ENCODE data around the gene ST6GALNAC5. TPM values are rescaled to one million over a fixed set of nuclear protein-coding genes. Genes with fewer than 3 reads are reported as not detected.

ST6GALNAC5 gene
- total and polyA plus RNA-seq, 10 of the 15 experiments (the other 5 are each of a cell fraction or from before 2014, with no cell fraction given): under 0.01 to 1.8 (median 0.07) TPM; not detected in 6

- FAIRE-seq: no peak
- no peaks in the 10 kb centered on the region for H3K79me2 ChIP-seq (ENCODE audit: control insufficient read depth, insufficient read depth, low read length)
- H3K27me3 ChIP-seq (replicated peaks in 1 of 2; ENCODE audit: control insufficient read depth in 2 of 2, insufficient read depth in 2 of 2, low read length in 1 of 2): no peaks in the 10 kb centered on the region; a peak in 1 of 4 replicates
These were observed 181.3 kb downstream of the ST6GALNAC5 start for GRCh38 chr1:77048615-77049005.

GRCh38 chr1:77051425-77051824, 184.1 kb downstream of the ST6GALNAC5 start:
- CTCF ChIA-PET: no interaction called here
- Histone ChIP-seq H2AFZ (ENCODE audit: control insufficient read depth, low read depth, low read length) (no peak overlapping the region), H4K20me1 (ENCODE audit: control insufficient read depth, insufficient read depth) (no peaks in the 10 kb centered on the region), H3K4me1 (ENCODE audit: control insufficient read depth, insufficient read depth, low read length) (no peaks in the 10 kb centered on the region), H3K27ac (ENCODE audit: control insufficient read depth, insufficient read depth) (no peak overlapping the region), H3K4me3 (no peak overlapping the region), H3K4me2 (ENCODE audit: control insufficient read depth, insufficient read depth) (no peak overlapping the region), H3K79me2 (ENCODE audit: control insufficient read depth, insufficient read depth, low read length) (no peaks in the 10 kb centered on the region), H3K9me3 (replicated peaks; ENCODE audit: control insufficient read depth, insufficient read depth, low read length) (no peaks in the 10 kb centered on the region), H3K9ac (ENCODE audit: control insufficient read depth, insufficient read depth, low read length) (no peak overlapping the region), H3K27me3 (replicated peaks in 1 of 2; ENCODE audit: control insufficient read depth in 2 of 2, insufficient read depth in 2 of 2, low read length in 1 of 2) (no peaks in the 10 kb centered on the region), H3K36me3 (ENCODE audit: control insufficient read depth in 2 of 2, insufficient read depth in 2 of 2, low read length in 1 of 2) (no peaks in the 10 kb centered on the region)
- SMC1A ChIA-PET (ENCODE audit: uncharacterized antibody, unreplicated experiment): interaction anchor here (1.5 kb wide), 1 partner anchor 20 kb away, joined by 4 read pairs; no protein-coding TSS in a partner anchor
- WGBS (ENCODE audit: insufficient coverage, insufficient replicate concordance, low lambda C conversion rate, missing lambda C conversion rate): 0% methylated on average over 1 of the region's 1 CpG
- FAIRE-seq (no peak), DNase-seq (ENCODE audit: low read depth, low spot score) (no peak), ATAC-seq (no peak)
- TF ChIP-seq RB1 (IDR thresholded peaks at IDR 0.05; ENCODE audit: borderline replicate concordance) (no peak), MEF2A (IDR thresholded peaks at IDR 0.05; ENCODE audit: insufficient read depth, low read depth, low read length) (no peak), CREM (IDR thresholded peaks at IDR 0.05; ENCODE audit: low read depth) (no peak), RUNX3 (IDR thresholded peaks at IDR 0.05; ENCODE audit: low read length) (no peak), TBL1XR1 (IDR thresholded peaks at IDR 0.05; ENCODE audit: low read depth, low read length) (no peak), CHD1 (IDR thresholded peaks at IDR 0.05; ENCODE audit: low read depth, low read length) (no peak), SPI1 (IDR thresholded peaks at IDR 0.05; ENCODE audit: borderline replicate concordance, insufficient read depth, low read depth, low read length) (no peak), BCL3 (IDR thresholded peaks at IDR 0.05; ENCODE audit: borderline replicate concordance, insufficient read depth, low read depth, low read length, poor library complexity, severe bottlenecking) (no peak), SREBF1 (IDR thresholded peaks at IDR 0.05; ENCODE audit: low read length) (no peak), BHLHE40 (IDR thresholded peaks at IDR 0.05; ENCODE audit: borderline replicate concordance in 1 of 2, low read depth in 2 of 2, low read length in 1 of 2) (no peak), ZNF217 (IDR thresholded peaks at IDR 0.05) (no peak), SMAD1 (IDR thresholded peaks at IDR 0.05; ENCODE audit: low read depth, partially characterized antibody) (no peak)
- in situ Hi-C loops (cut with MboI) (no loop called here), intact Hi-C loops (cut with micrococcal nuclease; ENCODE audit: unreplicated experiment) (no loop called here)
- BruUV-seq (replicated peaks): no TSS peak
- POLR2A ChIA-PET: no interaction called here
- RAD21 ChIA-PET (ENCODE audit: unreplicated experiment): no interaction called here

More at GRCh38 chr1:77048615-77049005, 181.3 kb downstream of the ST6GALNAC5 start:
- no peak overlapping the region for H3K4me2 ChIP-seq (ENCODE audit: control insufficient read depth, insufficient read depth)
- ChIA-PET CTCF (interaction anchor here (1.1 to 1.2 kb wide), 2 partner anchors 10 to 101 kb away, joined by 3 to 4 read pairs; no protein-coding TSS in a partner anchor), SMC1A (ENCODE audit: uncharacterized antibody, unreplicated experiment) (interaction anchor here (0.8 to 1.7 kb wide), 11 partner anchors 8 to 110 kb away, joined by 3 to 7 read pairs (median 3); no protein-coding TSS in a partner anchor), RAD21 (ENCODE audit: unreplicated experiment) (no interaction called here), POLR2A (no interaction called here)
- H3K9ac ChIP-seq (ENCODE audit: control insufficient read depth, insufficient read depth, low read length): no peak overlapping the region
- in situ Hi-C loops (cut with MboI): no loop called here
- H3K4me3 ChIP-seq: no peak overlapping the region
- ATAC-seq (no peak), DNase-seq (ENCODE audit: low read depth, low spot score) (no peak)
- H4K20me1 ChIP-seq (ENCODE audit: control insufficient read depth, insufficient read depth): no peaks in the 10 kb centered on the region
- intact Hi-C loops (cut with micrococcal nuclease; ENCODE audit: unreplicated experiment): no loop called here
- H2AFZ ChIP-seq (ENCODE audit: control insufficient read depth, low read depth, low read length): no peak overlapping the region
- no peak overlapping the region for H3K27ac ChIP-seq (ENCODE audit: control insufficient read depth, insufficient read depth)
- H3K4me1 ChIP-seq (ENCODE audit: control insufficient read depth, insufficient read depth, low read length): no peaks in the 10 kb centered on the region
- WGBS (ENCODE audit: insufficient coverage, insufficient replicate concordance, low lambda C conversion rate, missing lambda C conversion rate): 4% methylated on average over 1 of the region's 1 CpG
- TF ChIP-seq ZNF24 (IDR thresholded peaks at IDR 0.05): no peak
- no peak for TF ChIP-seq ELK1 (IDR thresholded peaks at IDR 0.05; ENCODE audit: low read depth, low read length)
- no peak for TF ChIP-seq NFIC (IDR thresholded peaks at IDR 0.05; ENCODE audit: low read depth, low read length)
- no peaks in the 10 kb centered on the region for H3K36me3 ChIP-seq (ENCODE audit: control insufficient read depth in 2 of 2, insufficient read depth in 2 of 2, low read length in 1 of 2)
- BruUV-seq (replicated peaks): no TSS peak
- H3K9me3 ChIP-seq (replicated peaks; ENCODE audit: control insufficient read depth, insufficient read depth, low read length): no peaks in the 10 kb centered on the region
